ENCODE measurements around the gene DISC1.

DNA sequence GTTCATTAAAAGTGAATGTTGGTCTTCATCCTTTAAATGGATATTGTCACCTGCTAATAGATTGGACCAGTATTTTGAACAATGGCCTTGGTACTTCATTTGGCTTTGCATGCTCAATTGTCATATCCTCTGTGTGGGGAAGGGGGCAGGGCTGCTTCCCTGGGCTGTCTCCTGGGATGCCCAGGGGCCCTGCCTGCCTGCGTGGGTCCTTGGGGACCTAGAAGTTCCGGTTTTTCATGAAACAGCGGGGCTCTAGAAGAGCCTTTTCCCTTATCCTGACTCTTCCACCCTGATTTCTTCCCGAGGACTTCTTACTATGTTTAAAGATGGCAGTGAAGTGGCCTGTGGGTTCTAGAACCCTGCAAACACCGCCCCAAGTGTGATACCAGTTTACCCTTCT is 97.5 kb downstream of the DISC1 start:
- TF ChIP-seq, protein P1, sequence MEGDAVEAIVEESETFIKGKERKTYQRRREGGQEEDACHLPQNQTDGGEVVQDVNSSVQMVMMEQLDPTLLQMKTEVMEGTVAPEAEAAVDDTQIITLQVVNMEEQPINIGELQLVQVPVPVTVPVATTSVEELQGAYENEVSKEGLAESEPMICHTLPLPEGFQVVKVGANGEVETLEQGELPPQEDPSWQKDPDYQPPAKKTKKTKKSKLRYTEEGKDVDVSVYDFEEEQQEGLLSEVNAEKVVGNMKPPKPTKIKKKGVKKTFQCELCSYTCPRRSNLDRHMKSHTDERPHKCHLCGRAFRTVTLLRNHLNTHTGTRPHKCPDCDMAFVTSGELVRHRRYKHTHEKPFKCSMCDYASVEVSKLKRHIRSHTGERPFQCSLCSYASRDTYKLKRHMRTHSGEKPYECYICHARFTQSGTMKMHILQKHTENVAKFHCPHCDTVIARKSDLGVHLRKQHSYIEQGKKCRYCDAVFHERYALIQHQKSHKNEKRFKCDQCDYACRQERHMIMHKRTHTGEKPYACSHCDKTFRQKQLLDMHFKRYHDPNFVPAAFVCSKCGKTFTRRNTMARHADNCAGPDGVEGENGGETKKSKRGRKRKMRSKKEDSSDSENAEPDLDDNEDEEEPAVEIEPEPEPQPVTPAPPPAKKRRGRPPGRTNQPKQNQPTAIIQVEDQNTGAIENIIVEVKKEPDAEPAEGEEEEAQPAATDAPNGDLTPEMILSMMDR (IDR thresholded peaks at IDR 0.05; ENCODE audit: poor library complexity, severe bottlenecking): no peak
- TF ChIP-seq EZH2 (IDR thresholded peaks at IDR 0.05; ENCODE audit: borderline replicate concordance, insufficient read depth, low read length, poor library complexity, severe bottlenecking) (no peak), POLR2AphosphoS5 (IDR thresholded peaks at IDR 0.05) (no peak), SMC3 (conservative IDR thresholded peaks at IDR 0.05; ENCODE audit: poor library complexity) (no peak), RAD21 (conservative IDR thresholded peaks at IDR 0.05) (no peak), EP300 (conservative IDR thresholded peaks at IDR 0.05; ENCODE audit: poor library complexity, severe bottlenecking) (no peak)

All from neural cell (in vitro differentiated cells).